AG09309 (cell line): Measurements from ENCODE around the gene ADAM23.

Experiments used
- DNase-seq: peaks from one replicate; pipeline ENCODE4 v3.0.0-alpha.2; 2010; ENCODE audit warnings: low read depth
- H3K4me3 ChIP-seq: 2 replicates; pipeline ENCODE4 v1.5.1; 2011; ENCODE audit warnings: mild to moderate bottlenecking, low read depth, low read length, moderate library complexity; ENCODE audit not compliant: control insufficient read depth
- TF ChIP-seq, protein P1 (sequence below): IDR thresholded peaks from 2 replicates; pipeline ENCODE4 v1.5.1; 2011; ENCODE audit warnings: mild to moderate bottlenecking, low read depth, low read length, inconsistent platforms; ENCODE audit not compliant: insufficient read depth, control insufficient read depth; ENCODE audit errors: missing control alignments

Gene ADAM23

DNA sequence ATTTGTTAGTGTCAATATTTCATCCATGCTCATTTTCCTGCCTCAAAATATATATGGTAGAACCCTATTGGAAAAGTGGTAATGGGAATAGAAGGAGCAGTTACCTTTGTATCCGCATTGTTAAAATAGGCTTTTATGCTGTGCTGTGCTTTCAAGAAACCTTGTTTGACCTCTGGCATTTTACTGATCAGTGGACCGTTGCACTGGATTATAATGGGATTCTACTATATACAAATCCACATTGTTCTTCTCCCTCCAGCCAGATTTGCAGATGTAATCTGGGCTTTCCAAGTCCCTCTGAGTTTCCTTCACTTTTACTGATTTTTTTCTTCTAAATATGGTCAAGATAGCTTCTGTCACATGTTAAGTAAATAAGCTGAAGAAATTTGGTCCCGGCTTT lies 175.7 kb downstream of the ADAM23 start:
- H3K4me3 ChIP-seq = no peak overlapping the region
- TF ChIP-seq, protein P1, sequence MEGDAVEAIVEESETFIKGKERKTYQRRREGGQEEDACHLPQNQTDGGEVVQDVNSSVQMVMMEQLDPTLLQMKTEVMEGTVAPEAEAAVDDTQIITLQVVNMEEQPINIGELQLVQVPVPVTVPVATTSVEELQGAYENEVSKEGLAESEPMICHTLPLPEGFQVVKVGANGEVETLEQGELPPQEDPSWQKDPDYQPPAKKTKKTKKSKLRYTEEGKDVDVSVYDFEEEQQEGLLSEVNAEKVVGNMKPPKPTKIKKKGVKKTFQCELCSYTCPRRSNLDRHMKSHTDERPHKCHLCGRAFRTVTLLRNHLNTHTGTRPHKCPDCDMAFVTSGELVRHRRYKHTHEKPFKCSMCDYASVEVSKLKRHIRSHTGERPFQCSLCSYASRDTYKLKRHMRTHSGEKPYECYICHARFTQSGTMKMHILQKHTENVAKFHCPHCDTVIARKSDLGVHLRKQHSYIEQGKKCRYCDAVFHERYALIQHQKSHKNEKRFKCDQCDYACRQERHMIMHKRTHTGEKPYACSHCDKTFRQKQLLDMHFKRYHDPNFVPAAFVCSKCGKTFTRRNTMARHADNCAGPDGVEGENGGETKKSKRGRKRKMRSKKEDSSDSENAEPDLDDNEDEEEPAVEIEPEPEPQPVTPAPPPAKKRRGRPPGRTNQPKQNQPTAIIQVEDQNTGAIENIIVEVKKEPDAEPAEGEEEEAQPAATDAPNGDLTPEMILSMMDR = no peak
- DNase-seq = no peak

DNA sequence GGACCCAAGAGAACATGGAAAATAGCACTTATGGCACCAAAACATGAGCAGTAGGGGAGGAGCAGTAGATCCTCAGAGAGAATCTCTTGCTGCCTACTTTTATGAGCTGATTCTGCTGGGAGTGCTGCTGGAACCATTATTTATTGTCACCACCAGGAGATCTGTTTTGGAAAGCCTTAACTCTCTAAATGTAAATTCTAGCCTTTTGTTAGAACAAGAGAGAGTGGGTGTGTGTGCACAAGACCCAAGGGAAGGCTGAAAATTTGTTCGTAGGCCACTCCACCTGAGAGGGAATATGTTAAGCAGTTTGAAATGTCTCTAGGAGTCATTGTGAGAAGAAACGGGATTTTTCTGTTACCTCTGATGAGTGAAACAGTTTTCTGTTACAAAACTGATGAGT lies 182.8 kb downstream of the ADAM23 start:
- no peak overlapping the region for H3K4me3 ChIP-seq
- TF ChIP-seq, protein P1 = no peak
- DNase-seq = no peak

DNA sequence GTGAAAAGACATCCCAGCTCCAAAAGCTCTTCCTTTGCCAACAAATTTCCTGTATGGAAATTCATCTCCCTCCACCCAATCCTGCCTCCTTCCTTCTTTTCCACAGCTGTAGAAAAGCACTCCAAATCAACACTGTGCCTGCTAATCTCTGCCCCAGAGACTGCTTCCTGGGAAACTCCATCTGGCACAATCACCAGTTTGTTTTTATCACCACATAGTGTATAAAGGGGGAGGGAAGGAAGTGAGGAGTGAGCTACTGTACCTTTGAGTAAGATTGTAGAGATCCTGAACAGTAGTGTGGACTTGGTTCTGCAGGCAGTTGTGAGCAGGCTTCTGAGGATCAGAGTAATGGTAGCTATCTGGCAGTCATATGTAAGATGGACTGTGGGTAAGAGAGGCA lies 184.3 kb downstream of the ADAM23 start:
- no peak for DNase-seq
- TF ChIP-seq, protein P1 = no peak

DNA sequence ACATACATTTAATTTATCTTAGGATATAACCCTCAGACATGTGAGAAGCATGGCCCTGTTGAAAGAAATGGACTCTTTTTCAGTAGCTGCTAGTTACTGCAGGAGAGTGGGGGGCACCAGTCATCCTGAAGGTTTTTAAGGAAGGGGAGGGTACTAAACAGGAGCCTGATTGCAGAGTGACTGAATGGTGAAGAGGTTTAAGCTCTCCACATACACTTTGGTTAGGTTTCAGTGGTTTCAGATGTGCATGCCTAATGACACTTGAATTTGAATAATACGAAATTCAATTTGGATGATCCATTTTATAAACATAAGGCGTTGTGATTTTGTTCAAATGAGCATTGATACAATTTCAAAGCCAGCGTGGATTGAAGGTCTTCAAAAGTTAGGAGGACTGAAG lies 188.0 kb downstream of the ADAM23 start:
- TF ChIP-seq, protein P1 = no peak
- no peak for DNase-seq
- H3K4me3 ChIP-seq = no peak overlapping the region

More for the DNA sequence above, 184.3 kb downstream of the ADAM23 start:
- H3K4me3 ChIP-seq = no peak overlapping the region

DNA sequence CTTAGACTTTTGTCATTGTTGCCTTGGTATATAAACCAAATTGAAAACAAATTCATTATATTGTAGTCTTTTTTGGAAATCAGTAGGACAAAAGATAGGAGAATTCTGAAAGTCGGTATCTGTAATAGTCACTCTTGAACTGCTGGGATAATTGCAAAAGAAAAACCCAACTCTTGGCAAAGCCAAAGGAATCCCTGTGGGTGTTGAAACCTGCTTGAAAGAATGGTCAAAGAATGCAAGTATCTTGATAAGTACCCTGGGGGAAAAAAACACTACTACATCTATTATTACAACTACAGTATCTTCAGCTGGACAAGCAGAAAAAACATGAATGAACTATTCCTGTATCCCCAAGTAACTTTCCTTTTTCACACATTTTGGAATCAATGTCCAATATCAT lies 191.7 kb downstream of the ADAM23 start:
- no peak for DNase-seq
- H3K4me3 ChIP-seq = no peak overlapping the region
- TF ChIP-seq, protein P1 = no peak

DNA sequence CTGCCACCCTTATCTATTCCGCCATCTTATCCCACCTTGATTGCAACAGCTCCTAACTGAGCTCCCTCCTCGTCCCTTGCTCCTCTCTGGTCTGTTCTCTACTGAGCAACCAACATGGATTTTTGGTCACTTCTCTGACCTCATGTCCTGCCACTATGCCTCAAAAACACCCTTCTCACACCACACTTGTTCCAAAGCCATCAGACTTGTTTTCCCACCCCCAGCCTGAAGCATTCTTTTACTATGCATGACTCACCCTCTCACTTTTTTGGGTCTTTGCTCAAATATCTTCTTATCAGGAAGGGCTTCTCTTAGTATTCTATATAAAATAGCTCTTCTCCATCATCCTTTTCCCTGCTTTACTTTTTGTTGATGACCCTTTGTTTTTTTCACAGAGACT lies 196.3 kb downstream of the ADAM23 start:
- TF ChIP-seq, protein P1 = no peak
- DNase-seq = no peak
- no peak overlapping the region for H3K4me3 ChIP-seq

DNA sequence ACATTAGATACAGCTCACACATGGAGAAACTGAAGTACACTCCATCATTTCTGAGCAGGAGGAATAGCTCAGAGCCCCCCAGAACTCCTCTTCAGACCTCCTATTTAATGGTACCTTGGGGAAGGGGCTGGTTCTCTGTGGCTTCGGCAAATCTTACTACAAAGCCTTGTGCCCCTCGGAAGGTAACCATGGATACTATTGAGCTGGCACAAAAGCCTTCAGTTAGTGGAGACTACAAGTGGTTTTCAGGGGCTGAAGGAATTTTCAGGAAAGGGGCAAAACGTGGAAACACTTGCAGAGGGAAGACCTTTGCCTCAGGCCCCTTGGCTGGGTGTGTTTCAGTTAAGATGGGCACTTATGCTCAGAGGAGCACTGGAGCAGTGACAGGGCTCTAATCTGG lies 197.9 kb downstream of the ADAM23 start:
- no peak overlapping the region for H3K4me3 ChIP-seq
- TF ChIP-seq, protein P1 = no peak
- DNase-seq = no peak
